Activated CD4-positive, alpha-beta T cell treated with anti-CD3 and anti-CD28 coated beads for 36 hours (primary cell): Measurements from ENCODE around the gene ADGRB3. TPM values are rescaled to one million over a fixed set of nuclear protein-coding genes. Genes with fewer than 3 reads are reported as not detected.
"Not testable (repeated sequence)": the region's sequence is repeated elsewhere in the genome, so short reads cannot be mapped to it uniquely, and the experiment has no call there.

Experiments
- ATAC-seq: fragments of 200-7000 bp; cut with Tn5 transposase; one replicate; pipeline ENCODE4 v1.10.0; 2021; ENCODE audit warnings: mild to moderate bottlenecking, moderate library complexity
- CTCF ChIA-PET: fragments of 350-600 bp; sonication (Branson Sonifier 250); formaldehyde crosslinking; loops from one replicate; lab custom pipeline; 2021; ENCODE audit warnings: antibody characterized with exemption; lab: Charles Lee
- POLR2A ChIA-PET: fragments of 350-600 bp; sonication (Branson Sonifier 250); formaldehyde crosslinking; loops from one replicate; lab custom pipeline; 2021; ENCODE audit warnings: antibody characterized with exemption, inconsistent platforms; lab: Charles Lee
- DNase-seq: peaks from one replicate; pipeline ENCODE4 v3.0.0-alpha.2; 2020
- H3K27ac Mint-ChIP-seq: one replicate; pipeline ENCODE4 v1.8.0; 2021; ENCODE audit warnings: mixed read lengths
- H3K27me3 Mint-ChIP-seq: one replicate; pipeline ENCODE4 v1.8.0; 2021; ENCODE audit warnings: mixed read lengths
- H3K36me3 Mint-ChIP-seq: one replicate; pipeline ENCODE4 v1.8.0; 2021; ENCODE audit warnings: low read depth, mixed read lengths
- H3K4me1 Mint-ChIP-seq: one replicate; pipeline ENCODE4 v1.8.0; 2021; ENCODE audit warnings: mixed read lengths
- H3K4me3 Mint-ChIP-seq: one replicate; pipeline ENCODE4 v1.8.0; 2021; ENCODE audit warnings: mild to moderate bottlenecking, moderate library complexity, mixed read lengths
- H3K9me3 Mint-ChIP-seq: one replicate; pipeline ENCODE4 v1.8.0; 2021; ENCODE audit warnings: low read depth, mixed read lengths
- intact Hi-C, 2 experiments: fragments of 100-400 bp; cut with DNase I in 1 of 2; cut with micrococcal nuclease in 1 of 2; formaldehyde crosslinking; loops; one replicate each; pipeline versions ENCODE4 v1.14.2 to v1.15.1; 2022 to 2024; cut with DNase I, micrococcal nuclease
- total RNA-seq, 2 experiments: library from RNA; stranded (reverse); gene quantifications; one replicate each; pipeline ENCODE4 v1.2.3, GENCODE V29; 2021

ADGRB3 gene
- total RNA-seq, 2 experiments from 2014 or later, result not detected

DNA sequence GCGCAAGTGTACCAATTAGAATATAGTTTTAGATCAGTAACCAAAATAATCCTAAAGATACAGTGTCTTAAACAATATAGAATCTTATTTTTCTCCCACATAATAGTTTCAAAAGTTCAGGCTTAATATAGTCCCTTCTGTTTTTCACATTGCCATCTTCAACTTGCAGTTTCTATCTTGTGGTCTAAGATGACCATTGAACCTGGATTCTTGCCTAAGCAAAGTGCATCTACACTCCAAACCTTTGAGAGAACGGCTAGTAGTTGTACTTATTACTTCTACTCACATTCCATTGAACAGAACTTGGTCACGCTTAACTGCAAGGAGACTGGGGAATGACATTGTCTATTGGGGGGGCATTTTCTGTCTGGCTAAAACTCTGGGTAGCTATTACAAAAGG is 788.7 kb downstream of the ADGRB3 start:
- no peaks in the 10 kb centered on the region for H3K4me1 Mint-ChIP-seq
- no peak overlapping the region for H3K4me3 Mint-ChIP-seq
- no peak overlapping the region for H3K27ac Mint-ChIP-seq
- no peaks in the 10 kb centered on the region for H3K27me3 Mint-ChIP-seq
- POLR2A ChIA-PET, result no interaction called here
- H3K9me3 Mint-ChIP-seq, result peaks cover 3% of the 10 kb centered on the region
- H3K36me3 Mint-ChIP-seq, result no peaks in the 10 kb centered on the region
- intact Hi-C loops, result no loop called here
- DNase-seq (no peak), ATAC-seq (no peak)
- CTCF ChIA-PET, result no interaction called here

DNA sequence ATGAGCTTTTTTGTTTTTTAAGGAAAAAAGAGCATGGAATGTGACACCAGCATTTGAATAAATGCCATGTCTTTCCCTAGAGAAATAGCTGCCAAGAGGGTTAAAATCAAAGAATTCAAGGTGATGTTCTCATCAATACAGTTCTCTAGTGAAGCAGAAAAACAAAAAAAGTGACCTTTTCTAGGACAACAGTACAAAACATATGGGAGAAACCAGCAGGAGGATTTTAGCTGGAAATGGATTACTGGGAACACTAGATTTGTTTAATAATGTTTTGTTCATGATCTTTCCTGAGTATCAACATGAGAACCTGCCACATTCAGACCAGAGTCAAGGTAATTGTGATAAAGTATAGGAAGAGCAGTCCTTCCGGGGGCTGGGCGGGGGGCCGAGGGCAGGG is 789.5 kb downstream of the ADGRB3 start:
- Mint-ChIP-seq H3K9me3 (peaks cover 3% of the 10 kb centered on the region), H3K4me1 (no peaks in the 10 kb centered on the region), H3K36me3 (no peaks in the 10 kb centered on the region), H3K4me3 (no peak overlapping the region), H3K27me3 (no peaks in the 10 kb centered on the region), H3K27ac (no peak overlapping the region)
- DNase-seq, result no peak
- CTCF ChIA-PET, result no interaction called here
- intact Hi-C loops, result no loop called here
- POLR2A ChIA-PET, result no interaction called here
- no peak for ATAC-seq

DNA sequence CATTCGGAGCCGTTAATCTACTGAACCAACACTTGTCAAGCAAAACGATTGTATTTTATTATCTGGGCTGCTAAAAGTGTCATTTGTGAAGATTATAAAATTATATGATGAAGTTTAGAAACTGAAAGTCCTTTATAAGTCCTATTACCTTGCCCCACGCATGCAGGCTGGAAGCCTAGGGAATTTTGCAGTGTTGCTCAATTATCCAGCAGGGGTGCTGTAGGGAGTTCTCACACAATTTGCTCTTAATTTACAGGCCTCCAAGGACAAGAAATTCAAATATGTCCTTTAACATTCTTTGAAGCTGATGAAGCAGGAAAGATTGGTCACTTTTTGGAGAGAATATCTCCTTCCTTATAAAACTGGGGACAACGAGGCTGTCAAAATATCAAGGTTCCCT is 792.8 kb downstream of the ADGRB3 start:
- Mint-ChIP-seq H3K9me3 (peaks cover 3% of the 10 kb centered on the region), H3K27me3 (no peaks in the 10 kb centered on the region), H3K36me3 (no peaks in the 10 kb centered on the region), H3K4me3 (no peak overlapping the region), H3K27ac (no peak overlapping the region), H3K4me1 (no peaks in the 10 kb centered on the region)
- POLR2A ChIA-PET, result no interaction called here
- CTCF ChIA-PET, result no interaction called here
- ATAC-seq (no peak), DNase-seq (no peak)
- intact Hi-C loops, result no loop called here

DNA sequence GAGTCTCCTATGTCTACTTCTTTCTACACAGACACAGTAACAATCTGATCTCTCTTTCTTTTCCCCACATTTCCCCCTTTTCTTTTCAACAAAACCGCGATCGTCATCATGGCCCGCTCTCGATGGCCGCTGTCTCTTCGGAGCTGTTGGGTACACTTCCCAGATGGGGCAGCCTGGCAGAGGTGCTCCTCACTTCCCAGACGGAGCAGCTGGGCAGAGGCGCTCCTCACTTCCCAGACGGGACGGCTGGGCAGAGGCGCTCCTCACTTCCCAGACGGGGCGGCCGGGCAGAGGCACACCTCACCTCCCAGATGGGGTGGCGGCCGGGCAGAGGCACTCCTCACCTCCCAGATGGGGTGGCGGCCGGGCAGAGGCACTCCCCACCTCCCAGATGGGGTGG is 797.1 kb downstream of the ADGRB3 start:
- H3K27me3 Mint-ChIP-seq, DNase-seq, POLR2A ChIA-PET, CTCF ChIA-PET, H3K36me3 Mint-ChIP-seq, H3K27ac Mint-ChIP-seq, H3K9me3 Mint-ChIP-seq, H3K4me3 Mint-ChIP-seq, ATAC-seq, intact Hi-C loops, H3K4me1 Mint-ChIP-seq: not testable (repeated sequence)

DNA sequence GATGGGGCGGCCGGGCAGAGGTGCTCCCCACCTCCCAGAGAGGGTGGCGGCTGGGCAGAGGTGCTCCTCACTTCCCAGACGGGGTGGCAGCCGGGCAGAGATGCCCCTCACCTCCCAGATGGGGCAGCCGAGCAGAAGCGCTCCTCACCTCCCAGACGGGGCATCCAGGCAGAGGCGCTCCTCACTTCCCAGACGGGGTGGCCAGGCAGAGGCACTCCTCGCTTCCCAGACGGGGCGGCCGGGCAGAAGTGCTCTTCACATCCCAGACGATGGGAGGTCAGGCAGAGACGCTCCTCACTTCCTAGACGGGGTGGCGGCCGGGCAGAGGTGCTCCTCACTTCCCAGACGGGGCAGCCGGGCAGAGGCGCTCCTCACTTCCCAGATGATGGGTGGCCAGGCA is 798.0 kb downstream of the ADGRB3 start:
- DNase-seq, CTCF ChIA-PET, H3K27ac Mint-ChIP-seq, H3K36me3 Mint-ChIP-seq, H3K27me3 Mint-ChIP-seq, intact Hi-C loops, POLR2A ChIA-PET, H3K4me3 Mint-ChIP-seq, H3K4me1 Mint-ChIP-seq, ATAC-seq, H3K9me3 Mint-ChIP-seq: not testable (repeated sequence)

DNA sequence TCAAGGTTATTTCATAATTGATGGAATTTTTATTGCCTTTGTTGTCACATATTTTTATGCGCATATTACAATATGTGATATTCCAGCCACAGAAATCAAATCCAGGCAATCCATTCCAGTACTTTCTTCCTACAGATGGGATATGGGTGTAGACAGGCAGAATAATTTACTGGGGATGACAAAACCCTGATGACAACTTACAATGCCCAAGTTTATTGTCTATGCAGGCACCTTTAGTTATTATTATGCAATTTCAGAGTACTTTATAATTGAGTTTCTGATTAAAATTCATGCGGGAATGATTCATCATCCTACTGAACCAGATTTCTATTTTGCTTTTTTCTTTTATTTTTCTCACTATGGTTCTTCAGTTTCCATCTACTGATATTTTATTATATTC is 803.0 kb downstream of the ADGRB3 start:
- POLR2A ChIA-PET, result no interaction called here
- intact Hi-C loops, result no loop called here
- no peaks in the 10 kb centered on the region for H3K4me1 Mint-ChIP-seq
- H3K4me3 Mint-ChIP-seq, result no peak overlapping the region
- H3K27me3 Mint-ChIP-seq, result no peaks in the 10 kb centered on the region
- no peaks in the 10 kb centered on the region for H3K36me3 Mint-ChIP-seq
- CTCF ChIA-PET, result no interaction called here
- no peak for ATAC-seq
- H3K9me3 Mint-ChIP-seq, result no peaks in the 10 kb centered on the region
- H3K27ac Mint-ChIP-seq, result no peak overlapping the region
- no peak for DNase-seq
